WTC11 (cell line): Measurements from ENCODE around the gene GPR148. TPM values are rescaled to one million over a fixed set of nuclear protein-coding genes. Genes with fewer than 3 reads are reported as not detected.

Experiments
- ATAC-seq: fragments of 200-7000 bp; cut with Tn5 transposase; 2 replicates; pipeline ENCODE4 v1.10.0; 2021; ENCODE audit warnings: mild to moderate bottlenecking, moderate library complexity
- CTCF ChIA-PET: fragments of 300-600 bp; sonication (Branson Sonifier 250); formaldehyde crosslinking; loops from one replicate; lab custom pipeline; 2021; ENCODE audit warnings: antibody characterized with exemption; lab: Charles Lee
- POLR2A ChIA-PET: fragments of 350-600 bp; sonication (Branson Sonifier 250); formaldehyde crosslinking; loops from one replicate; lab custom pipeline; 2021; ENCODE audit warnings: antibody characterized with exemption; lab: Charles Lee
- DNase-seq: peaks from one replicate; pipeline ENCODE4 v3.0.0; 2021; ENCODE audit warnings: low spot score
- H3K27ac Mint-ChIP-seq: 2 replicates; pipeline ENCODE4 v1.8.0; 2021; ENCODE audit warnings: mixed read lengths
- H3K27me3 Mint-ChIP-seq: 2 replicates; pipeline ENCODE4 v1.8.0; 2021; ENCODE audit warnings: low read depth, mild to moderate bottlenecking, moderate library complexity, mixed read lengths
- H3K36me3 Mint-ChIP-seq: 2 replicates; pipeline ENCODE4 v1.8.0; 2021; ENCODE audit warnings: mixed read lengths
- H3K4me1 Mint-ChIP-seq: 2 replicates; pipeline ENCODE4 v1.8.0; 2022; ENCODE audit warnings: mixed read lengths
- H3K4me3 Mint-ChIP-seq: 2 replicates; pipeline ENCODE4 v1.8.0; 2021; ENCODE audit warnings: mild to moderate bottlenecking, moderate library complexity, mixed read lengths
- H3K9me3 Mint-ChIP-seq: 2 replicates; pipeline ENCODE4 v1.8.0; 2021; ENCODE audit warnings: mixed read lengths
- ATF1 ChIP-seq: sonication (generic); formaldehyde crosslinking; IDR thresholded peaks from 2 replicates; pipeline ENCODE4 v1.8.1; 2023; ENCODE audit warnings: mild to moderate bottlenecking, moderate library complexity, missing genetic modification reagents
- CBFB ChIP-seq: sonication (generic); formaldehyde crosslinking; IDR thresholded peaks from 2 replicates; pipeline ENCODE4 v1.8.1; 2022; ENCODE audit warnings: mild to moderate bottlenecking, low read depth, missing genetic modification reagents
- ESRRA ChIP-seq: sonication (generic); formaldehyde crosslinking; IDR thresholded peaks from 2 replicates; pipeline ENCODE4 v1.8.1; 2022; ENCODE audit warnings: mild to moderate bottlenecking, missing genetic modification reagents, borderline replicate concordance
- FOXP1 ChIP-seq: sonication (generic); formaldehyde crosslinking; IDR thresholded peaks from 2 replicates; pipeline ENCODE4 v1.8.0; 2022; ENCODE audit warnings: missing genetic modification reagents, mild to moderate bottlenecking, moderate library complexity, borderline replicate concordance
- GABPB1 ChIP-seq: sonication (generic); formaldehyde crosslinking; IDR thresholded peaks from 2 replicates; pipeline ENCODE4 v1.8.1; 2023; ENCODE audit warnings: mild to moderate bottlenecking, missing genetic modification reagents
- GTF2I ChIP-seq: fragments of 250-450 bp; sonication (Bioruptor Pico); conservative IDR thresholded peaks from 2 replicates; pipeline ENCODE4 v1.4.0; 2021; ENCODE audit warnings: mild to moderate bottlenecking
- OVOL2 ChIP-seq: fragments of 250-450 bp; sonication (Bioruptor Pico); IDR thresholded peaks from 2 replicates; pipeline ENCODE4 v1.9.0; 2021; ENCODE audit warnings: mild to moderate bottlenecking, borderline replicate concordance
- SOX15 ChIP-seq: fragments of 250-450 bp; sonication (Bioruptor Pico); IDR thresholded peaks from 2 replicates; pipeline ENCODE4 v1.9.0; 2021; ENCODE audit warnings: mild to moderate bottlenecking
- TEAD1 ChIP-seq: sonication (generic); formaldehyde crosslinking; IDR thresholded peaks from 2 replicates; pipeline ENCODE4 v1.8.0; 2022; ENCODE audit warnings: mild to moderate bottlenecking, missing genetic modification reagents
- ZBTB21 ChIP-seq: sonication (generic); formaldehyde crosslinking; IDR thresholded peaks from 2 replicates; pipeline ENCODE4 v1.8.1; 2023; ENCODE audit warnings: mild to moderate bottlenecking, missing genetic modification reagents, borderline replicate concordance
- ZNF121 ChIP-seq: sonication (generic); formaldehyde crosslinking; IDR thresholded peaks from 2 replicates; pipeline ENCODE4 v1.8.0; 2023; ENCODE audit warnings: missing genetic modification reagents
- ZNF138 ChIP-seq: sonication (generic); formaldehyde crosslinking; conservative IDR thresholded peaks from 2 replicates; pipeline ENCODE4 v1.8.1; 2022; ENCODE audit warnings: mild to moderate bottlenecking, moderate library complexity, missing genetic modification reagents
- ZNF263 ChIP-seq: sonication (generic); formaldehyde crosslinking; IDR thresholded peaks from 2 replicates; pipeline ENCODE4 v1.8.1; 2022; ENCODE audit warnings: low read depth, mild to moderate bottlenecking, moderate library complexity, missing genetic modification reagents
- total RNA-seq: library from RNA; stranded (reverse); gene quantifications from 3 replicates; pipeline ENCODE4 v1.2.3, GENCODE V29; 2021
- TF ChIP-seq, protein P1 (sequence below): fragments of 250-450 bp; sonication (Bioruptor Pico); IDR thresholded peaks from 2 replicates; pipeline ENCODE4 v2.1.2; 2022; ENCODE audit warnings: mild to moderate bottlenecking, moderate library complexity
- TF ChIP-seq, protein P2 (sequence below): sonication (generic); formaldehyde crosslinking; IDR thresholded peaks from 2 replicates; pipeline ENCODE4 v1.8.0; 2023; ENCODE audit warnings: missing genetic modification reagents
- TF ChIP-seq, protein P3 (sequence below): sonication (generic); formaldehyde crosslinking; IDR thresholded peaks from 2 replicates; pipeline ENCODE4 v1.8.1; 2023; ENCODE audit warnings: mild to moderate bottlenecking, moderate library complexity, missing genetic modification reagents
- TF ChIP-seq, protein P4 (sequence below): sonication (generic); formaldehyde crosslinking; IDR thresholded peaks from 2 replicates; pipeline ENCODE4 v1.8.1; 2022; ENCODE audit warnings: mild to moderate bottlenecking, missing genetic modification reagents, moderate library complexity, borderline replicate concordance
- TF ChIP-seq, protein P5 (sequence below): fragments of 250-450 bp; sonication (Bioruptor Pico); IDR thresholded peaks from 2 replicates; pipeline ENCODE4 v1.9.0; 2021; ENCODE audit warnings: mild to moderate bottlenecking
- TF ChIP-seq, protein P6 (sequence below): fragments of 250-450 bp; sonication (Bioruptor Pico); IDR thresholded peaks from 2 replicates; pipeline ENCODE4 v1.8.0; 2021; ENCODE audit warnings: mild to moderate bottlenecking
- TF ChIP-seq, protein P7 (sequence below): sonication (generic); formaldehyde crosslinking; IDR thresholded peaks from 2 replicates; pipeline ENCODE4 v1.8.1; 2023; ENCODE audit warnings: mild to moderate bottlenecking, missing genetic modification reagents, moderate library complexity

The GPR148 gene
- total RNA-seq, 1 experiment from 2014 or later, result not detected

DNA sequence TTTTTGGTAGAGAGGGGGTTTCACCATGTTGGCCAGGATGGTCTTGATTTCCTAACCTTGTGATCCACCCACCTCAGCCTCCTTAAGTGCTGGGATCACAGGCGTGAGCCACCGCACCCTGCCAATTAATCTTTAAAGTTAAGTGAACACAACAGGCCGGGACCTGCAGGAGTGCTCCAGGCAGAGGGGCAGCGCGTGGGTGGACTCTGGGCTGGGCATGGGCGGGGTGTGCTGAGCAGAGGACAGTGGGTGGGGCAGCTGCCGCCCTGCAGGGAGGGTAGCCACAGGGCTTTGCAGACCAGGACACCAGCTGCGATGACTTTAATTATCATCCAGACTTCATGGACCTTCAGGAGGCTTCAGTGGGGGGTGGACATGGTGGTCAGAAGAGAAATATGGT lies 8.8 kb upstream of the GPR148 start (continued):
- TF ChIP-seq, protein P1, sequence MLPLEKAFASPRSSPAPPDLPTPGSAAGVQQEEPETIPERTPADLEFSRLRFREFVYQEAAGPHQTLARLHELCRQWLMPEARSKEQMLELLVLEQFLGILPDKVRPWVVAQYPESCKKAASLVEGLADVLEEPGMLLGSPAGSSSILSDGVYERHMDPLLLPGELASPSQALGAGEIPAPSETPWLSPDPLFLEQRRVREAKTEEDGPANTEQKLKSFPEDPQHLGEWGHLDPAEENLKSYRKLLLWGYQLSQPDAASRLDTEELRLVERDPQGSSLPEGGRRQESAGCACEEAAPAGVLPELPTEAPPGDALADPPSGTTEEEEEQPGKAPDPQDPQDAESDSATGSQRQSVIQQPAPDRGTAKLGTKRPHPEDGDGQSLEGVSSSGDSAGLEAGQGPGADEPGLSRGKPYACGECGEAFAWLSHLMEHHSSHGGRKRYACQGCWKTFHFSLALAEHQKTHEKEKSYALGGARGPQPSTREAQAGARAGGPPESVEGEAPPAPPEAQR (CRISPR knock-in tag), result no peak
- TF ChIP-seq, protein P2, sequence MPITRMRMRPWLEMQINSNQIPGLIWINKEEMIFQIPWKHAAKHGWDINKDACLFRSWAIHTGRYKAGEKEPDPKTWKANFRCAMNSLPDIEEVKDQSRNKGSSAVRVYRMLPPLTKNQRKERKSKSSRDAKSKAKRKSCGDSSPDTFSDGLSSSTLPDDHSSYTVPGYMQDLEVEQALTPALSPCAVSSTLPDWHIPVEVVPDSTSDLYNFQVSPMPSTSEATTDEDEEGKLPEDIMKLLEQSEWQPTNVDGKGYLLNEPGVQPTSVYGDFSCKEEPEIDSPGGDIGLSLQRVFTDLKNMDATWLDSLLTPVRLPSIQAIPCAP (CRISPR knock-in tag), result no peak
- TF ChIP-seq, protein P3, sequence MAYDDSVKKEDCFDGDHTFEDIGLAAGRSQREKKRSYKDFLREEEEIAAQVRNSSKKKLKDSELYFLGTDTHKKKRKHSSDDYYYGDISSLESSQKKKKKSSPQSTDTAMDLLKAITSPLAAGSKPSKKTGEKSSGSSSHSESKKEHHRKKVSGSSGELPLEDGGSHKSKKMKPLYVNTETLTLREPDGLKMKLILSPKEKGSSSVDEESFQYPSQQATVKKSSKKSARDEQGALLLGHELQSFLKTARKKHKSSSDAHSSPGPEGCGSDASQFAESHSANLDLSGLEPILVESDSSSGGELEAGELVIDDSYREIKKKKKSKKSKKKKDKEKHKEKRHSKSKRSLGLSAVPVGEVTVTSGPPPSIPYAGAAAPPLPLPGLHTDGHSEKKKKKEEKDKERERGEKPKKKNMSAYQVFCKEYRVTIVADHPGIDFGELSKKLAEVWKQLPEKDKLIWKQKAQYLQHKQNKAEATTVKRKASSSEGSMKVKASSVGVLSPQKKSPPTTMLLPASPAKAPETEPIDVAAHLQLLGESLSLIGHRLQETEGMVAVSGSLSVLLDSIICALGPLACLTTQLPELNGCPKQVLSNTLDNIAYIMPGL (CRISPR knock-in tag), result no peak
- TF ChIP-seq GTF2I (no peak), CBFB (CRISPR knock-in tag) (no peak), ATF1 (CRISPR knock-in tag) (no peak)
- TF ChIP-seq, protein P4, sequence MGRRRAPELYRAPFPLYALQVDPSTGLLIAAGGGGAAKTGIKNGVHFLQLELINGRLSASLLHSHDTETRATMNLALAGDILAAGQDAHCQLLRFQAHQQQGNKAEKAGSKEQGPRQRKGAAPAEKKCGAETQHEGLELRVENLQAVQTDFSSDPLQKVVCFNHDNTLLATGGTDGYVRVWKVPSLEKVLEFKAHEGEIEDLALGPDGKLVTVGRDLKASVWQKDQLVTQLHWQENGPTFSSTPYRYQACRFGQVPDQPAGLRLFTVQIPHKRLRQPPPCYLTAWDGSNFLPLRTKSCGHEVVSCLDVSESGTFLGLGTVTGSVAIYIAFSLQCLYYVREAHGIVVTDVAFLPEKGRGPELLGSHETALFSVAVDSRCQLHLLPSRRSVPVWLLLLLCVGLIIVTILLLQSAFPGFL (CRISPR knock-in tag), result no peak

DNA sequence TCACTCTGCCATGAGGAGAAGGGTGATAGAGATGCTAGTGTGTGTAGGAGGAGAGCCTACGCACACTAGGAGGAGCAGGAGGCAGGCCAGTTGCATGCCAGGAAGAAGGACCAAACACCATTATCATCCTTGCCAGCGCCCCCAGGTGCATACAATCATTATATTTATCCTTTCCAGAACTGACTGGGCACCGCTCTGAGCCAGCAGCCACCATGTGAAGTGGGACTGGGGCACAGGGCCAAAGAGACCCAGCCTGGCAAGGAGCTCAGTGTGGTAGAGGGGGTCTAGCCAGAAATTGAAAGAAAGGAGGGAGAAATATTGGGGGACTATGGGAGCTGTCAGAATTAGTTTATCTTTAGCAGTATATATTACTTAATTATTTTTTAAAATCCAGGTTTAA lies 8.3 kb upstream of the GPR148 start:
- ATAC-seq (no peak), DNase-seq (no peak)
- H3K36me3 Mint-ChIP-seq, result no peaks in the 10 kb centered on the region
- no peak overlapping the region for H3K4me3 Mint-ChIP-seq
- POLR2A ChIA-PET, result no interaction called here
- peaks cover 8% of the 10 kb centered on the region for H3K27me3 Mint-ChIP-seq
- CTCF ChIA-PET, result no interaction called here
- no peaks in the 10 kb centered on the region for H3K4me1 Mint-ChIP-seq
- TF ChIP-seq ZNF138 (CRISPR knock-in tag) (no peak), ZNF263 (CRISPR knock-in tag) (no peak), CBFB (CRISPR knock-in tag) (no peak), ZBTB21 (CRISPR knock-in tag) (no peak), FOXP1 (CRISPR knock-in tag) (no peak), ATF1 (CRISPR knock-in tag) (no peak), ESRRA (CRISPR knock-in tag) (no peak), OVOL2 (CRISPR knock-in tag) (no peak), ZNF121 (CRISPR knock-in tag) (no peak), SOX15 (no peak), TEAD1 (CRISPR knock-in tag) (no peak), GABPB1 (CRISPR knock-in tag) (no peak)
- TF ChIP-seq, protein P5, sequence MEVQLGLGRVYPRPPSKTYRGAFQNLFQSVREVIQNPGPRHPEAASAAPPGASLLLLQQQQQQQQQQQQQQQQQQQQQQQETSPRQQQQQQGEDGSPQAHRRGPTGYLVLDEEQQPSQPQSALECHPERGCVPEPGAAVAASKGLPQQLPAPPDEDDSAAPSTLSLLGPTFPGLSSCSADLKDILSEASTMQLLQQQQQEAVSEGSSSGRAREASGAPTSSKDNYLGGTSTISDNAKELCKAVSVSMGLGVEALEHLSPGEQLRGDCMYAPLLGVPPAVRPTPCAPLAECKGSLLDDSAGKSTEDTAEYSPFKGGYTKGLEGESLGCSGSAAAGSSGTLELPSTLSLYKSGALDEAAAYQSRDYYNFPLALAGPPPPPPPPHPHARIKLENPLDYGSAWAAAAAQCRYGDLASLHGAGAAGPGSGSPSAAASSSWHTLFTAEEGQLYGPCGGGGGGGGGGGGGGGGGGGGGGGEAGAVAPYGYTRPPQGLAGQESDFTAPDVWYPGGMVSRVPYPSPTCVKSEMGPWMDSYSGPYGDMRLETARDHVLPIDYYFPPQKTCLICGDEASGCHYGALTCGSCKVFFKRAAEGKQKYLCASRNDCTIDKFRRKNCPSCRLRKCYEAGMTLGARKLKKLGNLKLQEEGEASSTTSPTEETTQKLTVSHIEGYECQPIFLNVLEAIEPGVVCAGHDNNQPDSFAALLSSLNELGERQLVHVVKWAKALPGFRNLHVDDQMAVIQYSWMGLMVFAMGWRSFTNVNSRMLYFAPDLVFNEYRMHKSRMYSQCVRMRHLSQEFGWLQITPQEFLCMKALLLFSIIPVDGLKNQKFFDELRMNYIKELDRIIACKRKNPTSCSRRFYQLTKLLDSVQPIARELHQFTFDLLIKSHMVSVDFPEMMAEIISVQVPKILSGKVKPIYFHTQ (CRISPR knock-in tag), result no peak
- TF ChIP-seq, protein P6, sequence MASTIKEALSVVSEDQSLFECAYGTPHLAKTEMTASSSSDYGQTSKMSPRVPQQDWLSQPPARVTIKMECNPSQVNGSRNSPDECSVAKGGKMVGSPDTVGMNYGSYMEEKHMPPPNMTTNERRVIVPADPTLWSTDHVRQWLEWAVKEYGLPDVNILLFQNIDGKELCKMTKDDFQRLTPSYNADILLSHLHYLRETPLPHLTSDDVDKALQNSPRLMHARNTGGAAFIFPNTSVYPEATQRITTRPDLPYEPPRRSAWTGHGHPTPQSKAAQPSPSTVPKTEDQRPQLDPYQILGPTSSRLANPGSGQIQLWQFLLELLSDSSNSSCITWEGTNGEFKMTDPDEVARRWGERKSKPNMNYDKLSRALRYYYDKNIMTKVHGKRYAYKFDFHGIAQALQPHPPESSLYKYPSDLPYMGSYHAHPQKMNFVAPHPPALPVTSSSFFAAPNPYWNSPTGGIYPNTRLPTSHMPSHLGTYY (CRISPR knock-in tag), result no peak
- TF ChIP-seq, protein P1 (CRISPR knock-in tag), result no peak
- TF ChIP-seq, protein P7, sequence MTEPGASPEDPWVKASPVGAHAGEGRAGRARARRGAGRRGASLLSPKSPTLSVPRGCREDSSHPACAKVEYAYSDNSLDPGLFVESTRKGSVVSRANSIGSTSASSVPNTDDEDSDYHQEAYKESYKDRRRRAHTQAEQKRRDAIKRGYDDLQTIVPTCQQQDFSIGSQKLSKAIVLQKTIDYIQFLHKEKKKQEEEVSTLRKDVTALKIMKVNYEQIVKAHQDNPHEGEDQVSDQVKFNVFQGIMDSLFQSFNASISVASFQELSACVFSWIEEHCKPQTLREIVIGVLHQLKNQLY (CRISPR knock-in tag), result no peak
- H3K9me3 Mint-ChIP-seq, result peaks cover 14% of the 10 kb centered on the region
- H3K27ac Mint-ChIP-seq, result no peak overlapping the region
